ENCODE data around the gene DAB1.

The DAB1 gene

GRCh38 chr1:57329001-57329527 is 94.8 kb downstream of the DAB1 start:
- no peak for TF ChIP-seq CTCF (IDR thresholded peaks at IDR 0.05; ENCODE audit: low read depth, low read length, missing control alignments)
- no peak overlapping the region for H3K4me3 ChIP-seq (replicated peaks; ENCODE audit: low read depth, low read length)
- no peak for DNase-seq (ENCODE audit: extremely low read depth, low read depth)

- no peak for TF ChIP-seq CTCF (IDR thresholded peaks at IDR 0.05; ENCODE audit: low read depth, low read length, missing control alignments)
- DNase-seq (ENCODE audit: extremely low read depth, low read depth), result no peak
- H3K4me3 ChIP-seq (replicated peaks; ENCODE audit: low read depth, low read length), result no peak overlapping the region
Measured at GRCh38 chr1:57327946-57328345, 95.9 kb downstream of the DAB1 start.

- H3K4me3 ChIP-seq (replicated peaks; ENCODE audit: low read depth, low read length), result no peak overlapping the region
- TF ChIP-seq CTCF (IDR thresholded peaks at IDR 0.05; ENCODE audit: low read depth, low read length, missing control alignments), result no peak
- no peak for DNase-seq (ENCODE audit: extremely low read depth, low read depth)
Measured at GRCh38 chr1:57327336-57327735, 96.5 kb downstream of the DAB1 start.

- no peak for DNase-seq (ENCODE audit: extremely low read depth, low read depth)
- no peak overlapping the region for H3K4me3 ChIP-seq (replicated peaks; ENCODE audit: low read depth, low read length)
- TF ChIP-seq CTCF (IDR thresholded peaks at IDR 0.05; ENCODE audit: low read depth, low read length, missing control alignments), result no peak
Measured at GRCh38 chr1:57325536-57325935, 98.3 kb downstream of the DAB1 start.

GRCh38 chr1:57325117-57325516 is 98.7 kb downstream of the DAB1 start:
- no peak for DNase-seq (ENCODE audit: extremely low read depth, low read depth)
- H3K4me3 ChIP-seq (replicated peaks; ENCODE audit: low read depth, low read length), result no peak overlapping the region
- TF ChIP-seq CTCF (IDR thresholded peaks at IDR 0.05; ENCODE audit: low read depth, low read length, missing control alignments), result no peak

DNA sequence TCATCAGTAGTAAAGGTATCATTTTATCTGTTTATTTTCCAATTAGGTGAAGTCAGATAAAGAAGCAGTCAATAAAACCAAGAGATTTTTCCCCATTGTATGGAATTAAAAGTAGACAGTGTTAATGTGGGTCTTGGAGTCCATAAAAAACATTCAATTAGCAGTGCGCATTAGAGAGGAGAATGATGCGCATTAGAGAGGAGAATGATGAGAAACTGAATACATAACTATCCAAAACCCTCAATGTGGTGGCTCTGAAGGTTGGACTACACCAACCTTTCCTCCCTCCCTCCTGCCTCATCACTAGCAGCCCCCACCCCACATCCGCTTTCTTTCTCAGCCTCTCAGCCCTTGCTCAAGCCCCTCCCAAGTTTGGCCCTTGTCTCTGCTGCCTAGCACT is 99.5 kb downstream of the DAB1 start:
- no peak for DNase-seq (ENCODE audit: extremely low read depth, low read depth)
- TF ChIP-seq CTCF (IDR thresholded peaks at IDR 0.05; ENCODE audit: low read depth, low read length, missing control alignments), result no peak
- H3K4me3 ChIP-seq (replicated peaks; ENCODE audit: low read depth, low read length), result no peak overlapping the region

DNA sequence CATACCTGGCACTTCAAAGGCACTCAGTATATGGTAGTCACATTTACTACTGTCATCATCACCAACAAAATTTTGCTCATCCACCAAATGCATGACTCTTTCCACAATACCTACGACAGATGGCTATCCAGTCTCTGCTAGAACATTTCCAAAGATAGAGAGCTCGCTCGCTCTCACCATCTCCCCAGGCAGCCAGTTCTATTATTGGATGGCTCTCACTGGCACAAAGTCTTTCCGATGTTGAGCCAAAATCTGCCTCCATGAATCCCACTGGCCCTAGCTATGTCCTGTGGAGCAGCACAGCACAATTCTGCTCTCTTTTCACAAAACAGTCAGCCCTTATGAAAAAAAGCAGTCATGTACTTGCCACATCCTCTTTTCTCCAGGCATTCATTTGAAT is 102.1 kb downstream of the DAB1 start:
- no peak for DNase-seq (ENCODE audit: extremely low read depth, low read depth)
- H3K4me3 ChIP-seq (replicated peaks; ENCODE audit: low read depth, low read length), result no peak overlapping the region
- TF ChIP-seq CTCF (IDR thresholded peaks at IDR 0.05; ENCODE audit: low read depth, low read length, missing control alignments), result no peak
